ENCODE measurements around the gene NPM1.

GRCh38 chr5:171342362-171343111 lies 45.1 kb upstream of the NPM1 start:
- TF ChIP-seq CTCF (IDR thresholded peaks at IDR 0.05; ENCODE audit: low read depth, low read length) (peak; percentile 82), EZH2phosphoT487 (IDR thresholded peaks at IDR 0.05; ENCODE audit: low read depth) (no peak)
